Measurements from ENCODE around the gene KCNQ4. TPM values are rescaled to one million over a fixed set of nuclear protein-coding genes. Genes with fewer than 3 reads are reported as not detected.

Gene KCNQ4
- total RNA-seq, 1 experiment from 2014 or later, result 1.4 TPM

DNA sequence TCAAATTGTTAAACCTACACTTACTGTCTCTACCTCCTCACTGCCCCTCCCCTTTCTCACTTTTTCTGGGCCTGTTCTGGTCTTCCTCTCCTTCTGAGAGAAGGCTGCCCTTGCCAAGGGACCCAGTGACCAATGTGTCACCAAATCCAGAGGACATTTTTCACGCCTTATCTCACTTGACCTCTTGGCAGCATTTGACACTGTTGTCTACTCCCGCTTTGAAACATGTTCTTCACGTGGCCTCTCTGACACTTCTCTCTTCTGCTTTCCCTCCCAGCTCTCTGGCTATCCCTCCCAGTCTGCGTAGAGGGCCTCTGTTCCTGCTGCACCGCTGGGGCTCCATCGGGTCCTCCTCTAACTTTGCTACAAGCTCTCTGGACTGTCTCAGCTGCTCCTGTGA, 25.3 kb downstream of the KCNQ4 start:
- Histone ChIP-seq H3K27ac (ENCODE audit: insufficient read length, low read depth, low read length) (no peak overlapping the region), H3K4ac (ENCODE audit: low read depth, low read length) (no peak overlapping the region), H3K56ac (ENCODE audit: insufficient read length, low read depth, low read length) (no peak overlapping the region), H3K9ac (ENCODE audit: extremely low read depth, insufficient read length, low read length) (no peak overlapping the region), H4K20me1 (ENCODE audit: control insufficient read depth, insufficient read depth, insufficient read length) (no peaks in the 10 kb centered on the region), H3K23me2 (ENCODE audit: insufficient read length, low read depth, low read length, poor library complexity, severe bottlenecking) (no peaks in the 10 kb centered on the region), H3K23ac (ENCODE audit: insufficient read length, low read depth, low read length) (no peak overlapping the region), H3K18ac (ENCODE audit: insufficient read length, low read depth, low read length) (no peak overlapping the region), H3K79me1 (ENCODE audit: insufficient read depth, low read depth, low read length, poor library complexity, severe bottlenecking) (no peaks in the 10 kb centered on the region), H3K79me2 (ENCODE audit: insufficient read depth, low read length) (no peaks in the 10 kb centered on the region), H3K27me3 (ENCODE audit: insufficient read depth, low read length) (no peaks in the 10 kb centered on the region), H2BK120ac (ENCODE audit: low read depth, low read length, poor library complexity, severe bottlenecking) (no peak overlapping the region), H4K5ac (ENCODE audit: insufficient read length, low read depth, low read length) (no peak overlapping the region), H3K4me1 (ENCODE audit: insufficient read depth, low read length) (0 out of 2 replicates have a peak, but pooled peaks cover 3% of the 10 kb centered on the region), H2AFZ (ENCODE audit: low read length) (no peak overlapping the region), H2BK12ac (ENCODE audit: insufficient read length, low read depth, low read length) (no peak overlapping the region), H3T11ph (ENCODE audit: low read length) (no peak overlapping the region), H3K9me3 (ENCODE audit: control insufficient read depth, low read depth, low read length) (no peaks in the 10 kb centered on the region), H2BK15ac (ENCODE audit: low read depth, low read length) (no peak overlapping the region), H3K14ac (ENCODE audit: insufficient read depth, low read length) (no peak overlapping the region), H4K8ac (replicated peaks; ENCODE audit: insufficient read length, low read depth, low read length) (no peak overlapping the region), H3K4me2 (ENCODE audit: insufficient read depth, insufficient read length, low read length) (no peak overlapping the region), H2AK5ac (ENCODE audit: insufficient read length, low read length) (no peak overlapping the region), H4K91ac (ENCODE audit: insufficient read length, low read depth, low read length) (no peak overlapping the region), H2BK5ac (ENCODE audit: insufficient read length, low read length) (no peak overlapping the region), H2BK20ac (ENCODE audit: low read depth, low read length, poor library complexity, severe bottlenecking) (no peak overlapping the region)
- WGBS (ENCODE audit: extremely low coverage, insufficient read length, low lambda C conversion rate), result no CpG with 5 or more reads among the region's 6 CpGs
- H3K27ac Mint-ChIP-seq, result no peak overlapping the region; a peak in 1 of 7 replicates
- no peak for DNase-seq
- peaks cover 22 to 29% of the 10 kb centered on the region in 2 experiments for H3K4me1 Mint-ChIP-seq
- no peaks in the 10 kb centered on the region for H3K9me3 Mint-ChIP-seq
- TF ChIP-seq, protein P1, sequence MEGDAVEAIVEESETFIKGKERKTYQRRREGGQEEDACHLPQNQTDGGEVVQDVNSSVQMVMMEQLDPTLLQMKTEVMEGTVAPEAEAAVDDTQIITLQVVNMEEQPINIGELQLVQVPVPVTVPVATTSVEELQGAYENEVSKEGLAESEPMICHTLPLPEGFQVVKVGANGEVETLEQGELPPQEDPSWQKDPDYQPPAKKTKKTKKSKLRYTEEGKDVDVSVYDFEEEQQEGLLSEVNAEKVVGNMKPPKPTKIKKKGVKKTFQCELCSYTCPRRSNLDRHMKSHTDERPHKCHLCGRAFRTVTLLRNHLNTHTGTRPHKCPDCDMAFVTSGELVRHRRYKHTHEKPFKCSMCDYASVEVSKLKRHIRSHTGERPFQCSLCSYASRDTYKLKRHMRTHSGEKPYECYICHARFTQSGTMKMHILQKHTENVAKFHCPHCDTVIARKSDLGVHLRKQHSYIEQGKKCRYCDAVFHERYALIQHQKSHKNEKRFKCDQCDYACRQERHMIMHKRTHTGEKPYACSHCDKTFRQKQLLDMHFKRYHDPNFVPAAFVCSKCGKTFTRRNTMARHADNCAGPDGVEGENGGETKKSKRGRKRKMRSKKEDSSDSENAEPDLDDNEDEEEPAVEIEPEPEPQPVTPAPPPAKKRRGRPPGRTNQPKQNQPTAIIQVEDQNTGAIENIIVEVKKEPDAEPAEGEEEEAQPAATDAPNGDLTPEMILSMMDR (conservative IDR thresholded peaks at IDR 0.05), result no peak
- H3K27me3 Mint-ChIP-seq (ENCODE audit: low read depth), result peaks cover 13% of the 10 kb centered on the region
- H3K36me3 Mint-ChIP-seq (ENCODE audit: insufficient read depth in 1 of 3, low read depth in 3 of 3), result no peaks in the 10 kb centered on the region
- no peak overlapping the region for H3K4me3 Mint-ChIP-seq
